Type B pancreatic cell (in vitro differentiated cells): ENCODE measurements around the gene SERPINB10. TPM values are rescaled to one million over a fixed set of nuclear protein-coding genes. Genes with fewer than 3 reads are reported as not detected.

Source experiments
- DNase-seq: peaks from one replicate; pipeline ENCODE4 v3.0.0; 2021; ENCODE audit warnings: mixed read lengths; ENCODE audit not compliant: unreplicated experiment; ENCODE audit errors: extremely low spot score
- H3K27ac Mint-ChIP-seq: 2 replicates; pipeline ENCODE4 v1.8.0; 2021; ENCODE audit warnings: mild to moderate bottlenecking, mixed read lengths
- H3K27me3 Mint-ChIP-seq: 2 replicates; pipeline ENCODE4 v1.8.0; 2021; ENCODE audit warnings: mixed read lengths
- H3K36me3 Mint-ChIP-seq: 2 replicates; pipeline ENCODE4 v1.8.0; 2021; ENCODE audit warnings: mixed read lengths
- H3K4me1 Mint-ChIP-seq: one replicate; pipeline ENCODE4 v1.8.0; 2021; ENCODE audit warnings: mixed read lengths; ENCODE audit not compliant: unreplicated experiment
- H3K4me3 Mint-ChIP-seq: 2 replicates; pipeline ENCODE4 v1.8.0; 2021; ENCODE audit warnings: mild to moderate bottlenecking, mixed read lengths
- H3K9me3 Mint-ChIP-seq: 2 replicates; pipeline ENCODE4 v1.8.0; 2021; ENCODE audit warnings: mixed read lengths
- CTCF ChIP-seq: fragments of 200-600 bp; sonication (generic); conservative IDR thresholded peaks from 2 replicates; pipeline ENCODE4 v1.5.0; 2021; ENCODE audit warnings: antibody characterized with exemption, mild to moderate bottlenecking
- total RNA-seq: library from RNA; stranded (reverse); gene quantifications from 2 replicates; pipeline ENCODE4 v1.2.1, GENCODE V29; 2021; ENCODE audit warnings: low replicate concordance

SERPINB10 gene
- total RNA-seq, 1 donor from 2014 or later = not detected

GRCh38 chr18:63903851-63904570, 3.7 kb upstream of the SERPINB10 start:
- Mint-ChIP-seq H3K4me3 (no peak overlapping the region), H3K36me3 (no peaks in the 10 kb centered on the region), H3K27me3 (peaks cover 7% of the 10 kb centered on the region), H3K27ac (peak overlapping the region; percentile 5), H3K9me3 (peaks cover 7% of the 10 kb centered on the region), H3K4me1 (no peaks in the 10 kb centered on the region)
- no peak for TF ChIP-seq CTCF
- no peak for DNase-seq

GRCh38 chr18:63904694-63905093, 3.1 kb upstream of the SERPINB10 start:
- no peak for TF ChIP-seq CTCF
- Mint-ChIP-seq H3K27me3 (peaks cover 7% of the 10 kb centered on the region), H3K4me1 (no peaks in the 10 kb centered on the region), H3K36me3 (no peaks in the 10 kb centered on the region), H3K4me3 (no peak overlapping the region), H3K27ac (no peak overlapping the region), H3K9me3 (peaks cover 7% of the 10 kb centered on the region)
- no peak for DNase-seq

GRCh38 chr18:63905361-63905760, 2.4 kb upstream of the SERPINB10 start:
- no peak for TF ChIP-seq CTCF
- Mint-ChIP-seq H3K4me1 (no peaks in the 10 kb centered on the region), H3K36me3 (no peaks in the 10 kb centered on the region), H3K4me3 (no peak overlapping the region), H3K9me3 (peaks cover 7% of the 10 kb centered on the region), H3K27ac (peak overlapping the region; percentile 8), H3K27me3 (peaks cover 6% of the 10 kb centered on the region)
- no peak for DNase-seq

GRCh38 chr18:63906056-63906455, 1.7 kb upstream of the SERPINB10 start:
- Mint-ChIP-seq H3K36me3 (no peaks in the 10 kb centered on the region), H3K27ac (no peak overlapping the region), H3K9me3 (peaks cover 7% of the 10 kb centered on the region), H3K4me1 (no peaks in the 10 kb centered on the region), H3K4me3 (no peak overlapping the region), H3K27me3 (peaks cover 8% of the 10 kb centered on the region)
- TF ChIP-seq CTCF = no peak
- DNase-seq = no peak

GRCh38 chr18:63908858-63909257, 1.1 kb downstream of the SERPINB10 start:
- TF ChIP-seq CTCF = no peak
- DNase-seq = no peak
- Mint-ChIP-seq H3K27me3 (peaks cover 13% of the 10 kb centered on the region), H3K36me3 (no peaks in the 10 kb centered on the region), H3K9me3 (peaks cover 7% of the 10 kb centered on the region), H3K4me3 (no peak overlapping the region), H3K4me1 (no peaks in the 10 kb centered on the region), H3K27ac (no peak overlapping the region)
